DND-41 (cell line): ENCODE measurements around the gene G3BP1.

ENCODE experiments used
- ATAC-seq: fragments of 200-7000 bp; cut with Tn5 transposase; 3 replicates; pipeline ENCODE4 v1.9.1; 2021; ENCODE audit warnings: low read depth; ENCODE audit not compliant: insufficient read depth
- DNase-seq: peaks from one replicate; pipeline ENCODE4 v3.0.0-alpha.2; 2020
- H2AFZ ChIP-seq: 2 replicates; pipeline ENCODE4 v1.6.0; 2012; ENCODE audit warnings: low read depth, low read length
- H3K27ac ChIP-seq: 2 replicates; pipeline ENCODE4 v1.5.1; 2012; ENCODE audit warnings: low read length, inconsistent platforms
- H3K27me3 ChIP-seq: fragments of 200-600 bp; sonication (generic); 2 replicates; pipeline ENCODE4 v1.6.0; 2012; ENCODE audit warnings: low read length, mild to moderate bottlenecking, inconsistent platforms; ENCODE audit not compliant: insufficient read depth, poor library complexity
- H3K36me3 ChIP-seq: 2 replicates; pipeline ENCODE4 v1.5.1; 2012; ENCODE audit warnings: low read length, inconsistent platforms; ENCODE audit not compliant: insufficient read depth
- H3K4me1 ChIP-seq: 2 replicates; pipeline ENCODE4 v1.5.1; 2012; ENCODE audit warnings: mild to moderate bottlenecking, low read length; ENCODE audit not compliant: insufficient read depth
- H3K4me2 ChIP-seq: 2 replicates; pipeline ENCODE4 v1.6.0; 2012; ENCODE audit warnings: mild to moderate bottlenecking, moderate library complexity, low read length, inconsistent platforms; ENCODE audit not compliant: insufficient read depth
- H3K4me3 ChIP-seq, 2 experiments: fragments of 200-600 bp in 1 of 2; shearing (Covaris generic) in 1 of 2; 2 replicates each; pipeline ENCODE4 v1.5.1; 2012 to 2016; ENCODE audit warnings: inconsistent platforms in 2 of 2, low read length in 2 of 2, mild to moderate bottlenecking in 2 of 2, low read depth in 1 of 2, moderate library complexity in 1 of 2
- H3K79me2 ChIP-seq: 2 replicates; pipeline ENCODE4 v1.6.0; 2012; ENCODE audit warnings: low read length, inconsistent platforms; ENCODE audit not compliant: insufficient read depth
- H3K9ac ChIP-seq: 2 replicates; pipeline ENCODE4 v1.6.0; 2012; ENCODE audit warnings: low read depth, mild to moderate bottlenecking, inconsistent platforms, low read length, moderate library complexity
- H3K9me3 ChIP-seq: 2 replicates; pipeline ENCODE4 v1.5.1; 2012; ENCODE audit warnings: low read length, moderate library complexity, mild to moderate bottlenecking, inconsistent platforms; ENCODE audit not compliant: insufficient read depth, severe bottlenecking
- H4K20me1 ChIP-seq: 2 replicates; pipeline ENCODE4 v1.6.0; 2012; ENCODE audit warnings: low read length; ENCODE audit not compliant: insufficient read depth
- CTCF ChIP-seq: IDR thresholded peaks from 2 replicates; pipeline ENCODE4 v1.5.1; 2012; ENCODE audit warnings: borderline replicate concordance, low read length, moderate library complexity, mild to moderate bottlenecking; ENCODE audit not compliant: poor library complexity, severe bottlenecking; ENCODE audit errors: extremely low read depth
- EZH2 ChIP-seq: IDR thresholded peaks from 3 replicates; pipeline ENCODE4 v1.6.1; 2012; ENCODE audit warnings: borderline replicate concordance, low read depth, mild to moderate bottlenecking, moderate library complexity, low read length, inconsistent platforms; ENCODE audit not compliant: severe bottlenecking

The G3BP1 gene

GRCh38 chr5:151808451-151809169 is 36.9 kb downstream of the G3BP1 start:
- Histone ChIP-seq H3K4me3 (no peak overlapping the region), H3K79me2 (peaks cover 14% of the 10 kb centered on the region; the same call in 1 of the 2 replicates), H3K9ac (no peak overlapping the region), H3K4me2 (no peak overlapping the region), H3K27me3 (no peaks in the 10 kb centered on the region), H3K9me3 (no peaks in the 10 kb centered on the region), H2AFZ (no peak overlapping the region), H3K36me3 (peaks cover 94% of the 10 kb centered on the region), H4K20me1 (peaks cover 22% of the 10 kb centered on the region), H3K4me1 (no peaks in the 10 kb centered on the region), H3K27ac (no peak overlapping the region)
- TF ChIP-seq EZH2 (no peak), CTCF (no peak)
- ATAC-seq (no peak), DNase-seq (no peak)

- ATAC-seq = no peak
- H2AFZ ChIP-seq = no peak overlapping the region
- TF ChIP-seq CTCF (no peak), EZH2 (no peak)
- H3K4me2 ChIP-seq = no peak overlapping the region
- peaks cover 10% of the 10 kb centered on the region; the same call in 1 of the 2 replicates for H3K79me2 ChIP-seq
- no peak overlapping the region for H3K9ac ChIP-seq
- DNase-seq = no peak
- no peak overlapping the region for H3K4me3 ChIP-seq
- no peaks in the 10 kb centered on the region for H3K9me3 ChIP-seq
- peaks cover 92% of the 10 kb centered on the region for H3K36me3 ChIP-seq
- H3K27ac ChIP-seq = no peak overlapping the region
- no peaks in the 10 kb centered on the region for H3K27me3 ChIP-seq
- peaks cover 18% of the 10 kb centered on the region for H4K20me1 ChIP-seq
- H3K4me1 ChIP-seq = no peaks in the 10 kb centered on the region
Observed at GRCh38 chr5:151810449-151810848, 38.7 kb downstream of the G3BP1 start.

- H3K4me3 ChIP-seq = no peak overlapping the region
- H2AFZ ChIP-seq = no peak overlapping the region
- ATAC-seq (no peak), DNase-seq (no peak)
- H3K27ac ChIP-seq = no peak overlapping the region
- no peak for TF ChIP-seq CTCF
- no peak for TF ChIP-seq EZH2
- H3K4me1 ChIP-seq = no peaks in the 10 kb centered on the region
- no peaks in the 10 kb centered on the region for H3K9me3 ChIP-seq
- no peak overlapping the region for H3K9ac ChIP-seq
- peaks cover 10% of the 10 kb centered on the region; the same call in 1 of the 2 replicates for H3K79me2 ChIP-seq
- H3K4me2 ChIP-seq = no peak overlapping the region
- no peaks in the 10 kb centered on the region for H3K27me3 ChIP-seq
- peaks cover 88% of the 10 kb centered on the region for H3K36me3 ChIP-seq
- peaks cover 16% of the 10 kb centered on the region for H4K20me1 ChIP-seq
Observed at GRCh38 chr5:151810897-151811296, 39.1 kb downstream of the G3BP1 start.
